T-helper 9 cell (primary cell): ENCODE results near the gene PDE2A.

Experiments
- DNase-seq: peaks from one replicate; pipeline ENCODE4 v3.0.0-alpha.2; 2020
- total RNA-seq, 2 donors: gene quantifications; one replicate each; lab custom pipeline; 2026; lab: John Stamatoyannopoulos, UW

PDE2A gene
- total RNA-seq, result 1.4 to 1.7 reads per million in 2 donors

GRCh38 chr11:72673943-72674828 is at the start of gene PDE2A:
PDE2A (minus strand) TSS chr11:72674422; CDS start chr11:72674207, 215 bp downstream.
- DNase-seq, result no peak

DNA sequence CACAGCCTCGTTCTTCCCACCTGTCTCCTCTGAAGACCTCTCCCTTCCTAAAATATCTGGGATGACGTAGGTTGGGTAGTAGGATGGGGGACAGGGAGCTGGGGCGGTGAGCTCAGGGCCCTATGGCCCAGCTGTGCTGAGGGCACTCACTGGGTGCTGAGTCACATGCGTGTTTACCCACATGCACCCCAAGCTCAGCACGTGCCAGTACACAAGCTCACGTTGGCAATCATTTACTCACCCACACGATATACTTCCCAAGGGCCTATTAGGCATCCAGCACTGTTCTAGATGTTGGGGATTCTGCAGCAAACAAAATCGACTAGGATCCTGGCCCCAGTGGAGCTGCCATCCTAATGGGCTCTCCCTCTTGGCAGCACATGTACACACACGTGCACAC is 49.3 kb upstream of the PDE2A start:
- DNase-seq, result no peak

DNA sequence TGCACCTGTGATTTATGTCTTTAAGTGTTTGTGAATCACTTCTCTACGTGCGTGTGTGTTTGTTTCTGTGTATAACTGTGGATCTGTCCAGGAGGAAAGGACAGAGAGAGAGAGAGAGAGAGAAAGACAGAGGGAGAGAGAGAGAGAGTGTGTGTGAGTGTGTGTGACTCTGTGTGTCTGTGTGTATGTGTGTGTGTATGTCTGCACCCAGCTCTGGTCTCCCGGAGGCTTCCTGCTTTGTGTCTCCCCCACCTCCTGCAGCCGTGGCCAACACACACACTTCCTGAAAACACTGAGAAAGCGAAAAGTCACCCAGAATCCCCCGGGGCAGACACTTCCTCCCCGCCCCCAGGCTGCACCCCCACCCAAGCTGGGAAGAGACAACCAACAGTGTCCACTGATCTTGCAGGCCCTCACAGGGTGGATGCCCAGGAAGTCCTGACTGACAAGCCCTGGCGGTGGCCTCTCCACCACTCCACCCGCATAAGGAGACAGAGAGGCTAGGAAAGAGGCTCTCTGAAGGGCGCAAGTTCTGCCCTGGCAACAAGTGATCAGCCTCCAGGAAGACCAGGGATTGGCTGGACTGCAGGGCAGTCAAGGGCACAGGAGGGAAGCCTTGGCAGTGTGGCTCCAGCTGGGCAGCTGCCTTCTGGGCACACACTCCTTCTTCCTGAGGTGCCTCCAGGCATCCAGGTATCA is 48.0 kb upstream of the PDE2A start:
- DNase-seq, result peak; percentile 72

DNA sequence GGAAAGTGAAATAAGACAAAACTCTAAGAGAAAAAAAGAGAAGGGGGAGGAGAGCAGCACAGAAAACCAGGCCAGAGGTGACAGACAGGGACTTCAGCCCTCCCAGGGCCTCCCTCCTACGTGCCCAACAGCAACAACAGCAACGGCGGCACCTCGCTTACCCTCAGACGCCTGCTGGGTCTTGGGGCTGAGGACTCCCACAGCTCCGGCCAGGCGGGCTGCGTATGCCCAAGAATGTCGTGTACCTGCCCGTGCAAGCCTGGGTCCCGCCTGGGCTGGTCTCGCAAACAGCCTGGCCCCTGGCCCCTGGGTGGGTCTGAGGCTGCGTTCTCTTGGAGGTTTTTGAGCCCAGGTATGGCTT is 47.4 kb upstream of the PDE2A start:
- peak; percentile 32 for DNase-seq

GRCh38 chr11:72721276-72721675 is 47.1 kb upstream of the PDE2A start:
- DNase-seq, result no peak

DNA sequence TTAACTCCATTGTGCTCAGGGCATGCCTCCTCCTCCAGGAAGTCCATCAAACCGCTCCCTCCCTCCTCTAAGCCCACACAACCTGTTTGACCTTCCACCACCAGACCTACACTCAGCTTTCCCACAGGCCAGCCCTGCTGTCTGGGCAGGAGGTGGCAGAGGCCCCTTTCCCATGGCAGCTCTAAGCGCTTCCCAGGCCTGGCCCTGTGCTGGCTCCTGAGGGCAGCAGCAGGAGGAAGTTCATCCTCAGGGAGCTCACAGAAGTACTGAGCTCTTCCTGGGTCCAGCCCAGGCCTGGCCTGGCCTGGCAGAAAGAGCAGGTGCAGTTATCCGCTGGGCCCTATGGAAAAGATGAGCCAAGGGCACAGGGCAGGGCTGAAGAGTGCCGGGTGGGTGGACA is 46.6 kb upstream of the PDE2A start:
- DNase-seq, result no peak

DNA sequence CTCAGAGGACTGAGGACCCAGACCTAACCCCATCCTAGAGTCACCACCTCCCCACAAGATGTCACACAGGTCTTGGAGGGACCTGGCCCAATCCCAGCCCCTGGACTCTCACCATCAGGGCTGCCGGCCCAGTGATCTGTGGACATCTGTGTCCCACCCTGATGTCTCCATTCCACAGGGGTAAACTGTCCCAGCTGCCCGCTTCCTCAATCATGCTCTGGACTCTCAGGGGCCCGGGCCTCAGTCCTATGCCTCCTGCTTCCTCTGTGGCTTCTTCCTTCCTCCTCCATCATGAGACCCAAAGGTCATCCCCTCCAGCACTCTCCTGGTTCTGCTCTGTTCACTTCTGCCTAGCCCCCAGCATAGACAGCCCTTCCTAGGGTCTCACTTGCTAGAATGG is 45.8 kb upstream of the PDE2A start:
- DNase-seq, result no peak

- no peak for DNase-seq
Observed at GRCh38 chr11:72719551-72719950, 45.3 kb upstream of the PDE2A start.

- DNase-seq, result no peak
Observed at GRCh38 chr11:72719144-72719543, 44.9 kb upstream of the PDE2A start.

GRCh38 chr11:72718101-72718501 is 43.9 kb upstream of the PDE2A start:
- DNase-seq, result no peak

- no peak for DNase-seq
Observed at GRCh38 chr11:72716788-72717435, 42.7 kb upstream of the PDE2A start.

DNA sequence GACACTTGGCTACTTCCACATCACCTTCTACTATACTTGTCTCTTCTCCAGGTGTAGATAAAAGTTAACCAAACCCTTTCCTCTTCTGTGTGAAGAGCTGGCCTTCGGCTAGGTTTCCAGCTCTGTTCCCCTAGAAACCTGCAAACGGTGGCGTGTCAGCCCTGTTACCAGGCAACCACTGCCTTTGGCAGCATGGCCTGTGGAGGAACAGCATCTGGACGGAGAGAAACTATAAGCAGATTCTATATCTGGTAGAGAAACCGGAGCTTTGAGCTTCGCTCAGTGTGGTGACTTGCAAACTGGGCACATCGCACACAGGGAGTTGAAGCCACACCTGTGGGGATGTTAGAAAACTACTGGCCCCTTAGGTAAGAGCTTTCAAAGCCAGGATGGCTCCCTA is 42.1 kb upstream of the PDE2A start:
- no peak for DNase-seq

DNA sequence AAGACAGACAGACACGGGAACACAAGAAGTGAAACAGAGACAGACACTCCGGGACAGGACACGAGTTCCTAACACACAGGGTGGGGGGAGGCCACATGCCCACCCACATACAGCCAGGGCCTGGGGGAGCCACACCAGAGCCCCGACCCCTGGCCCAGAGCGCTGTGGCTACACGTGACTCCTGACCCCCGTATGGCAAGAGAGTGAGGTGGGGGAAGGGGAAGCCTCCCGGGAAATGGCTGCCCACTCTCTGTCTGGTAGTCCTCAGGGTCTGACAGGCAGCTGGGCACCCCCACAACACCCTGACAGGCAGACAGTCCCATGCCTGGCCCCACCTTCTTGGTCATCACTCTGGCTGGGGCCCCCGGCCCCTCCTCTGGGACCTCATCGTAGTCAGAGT is 38.6 kb upstream of the PDE2A start:
- no peak for DNase-seq

DNA sequence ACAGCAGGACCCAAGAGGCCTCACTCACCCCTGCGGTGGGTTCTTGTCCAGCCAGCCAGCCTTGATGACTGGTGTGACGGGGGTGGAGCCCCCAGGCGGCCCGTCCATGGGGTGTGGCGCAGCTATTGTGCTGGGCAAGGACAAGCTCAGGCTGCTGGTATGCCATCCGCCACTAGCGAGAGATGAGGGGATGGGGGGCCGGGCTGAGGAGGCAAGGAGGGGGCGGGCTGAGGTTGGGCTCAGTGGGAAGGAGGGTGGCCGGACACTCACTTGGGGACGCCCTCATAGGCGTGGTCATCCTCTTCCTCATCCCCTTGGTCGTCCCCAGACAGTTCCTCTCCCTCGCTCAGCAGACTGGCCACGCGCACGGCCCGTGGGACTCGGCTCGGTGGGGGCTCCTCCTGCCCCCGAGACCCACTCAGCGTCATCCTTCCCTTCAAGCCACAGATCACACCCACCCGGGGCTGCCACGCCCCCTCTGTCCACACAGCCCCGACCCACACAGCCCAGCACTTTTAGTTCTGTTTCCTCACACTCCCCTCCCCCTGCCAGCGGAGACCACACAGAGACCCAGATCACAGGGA is 38.0 kb upstream of the PDE2A start:
- no peak for DNase-seq

GRCh38 chr11:72711141-72711540 is 36.9 kb upstream of the PDE2A start:
- no peak for DNase-seq

DNA sequence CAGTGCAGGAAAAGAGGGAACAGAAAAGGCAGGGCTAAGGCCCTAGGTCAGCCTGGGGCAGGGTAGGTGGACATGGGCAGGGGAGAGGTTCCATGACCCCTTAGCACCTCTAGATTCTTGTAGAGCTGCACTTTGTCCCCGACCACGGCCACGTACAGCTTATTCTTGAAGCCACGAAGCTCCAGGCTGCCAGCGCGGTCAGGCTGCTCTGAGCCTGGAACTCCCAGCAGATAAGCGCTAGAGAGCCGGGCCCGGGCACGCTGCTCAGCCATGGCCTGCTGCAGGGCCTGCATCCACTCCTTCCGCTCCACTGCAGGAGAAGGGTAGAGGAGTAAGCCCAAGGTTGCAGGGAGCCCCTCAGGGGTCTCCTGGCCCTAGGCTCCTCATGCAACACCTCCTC is 36.1 kb upstream of the PDE2A start:
- no peak for DNase-seq

DNA sequence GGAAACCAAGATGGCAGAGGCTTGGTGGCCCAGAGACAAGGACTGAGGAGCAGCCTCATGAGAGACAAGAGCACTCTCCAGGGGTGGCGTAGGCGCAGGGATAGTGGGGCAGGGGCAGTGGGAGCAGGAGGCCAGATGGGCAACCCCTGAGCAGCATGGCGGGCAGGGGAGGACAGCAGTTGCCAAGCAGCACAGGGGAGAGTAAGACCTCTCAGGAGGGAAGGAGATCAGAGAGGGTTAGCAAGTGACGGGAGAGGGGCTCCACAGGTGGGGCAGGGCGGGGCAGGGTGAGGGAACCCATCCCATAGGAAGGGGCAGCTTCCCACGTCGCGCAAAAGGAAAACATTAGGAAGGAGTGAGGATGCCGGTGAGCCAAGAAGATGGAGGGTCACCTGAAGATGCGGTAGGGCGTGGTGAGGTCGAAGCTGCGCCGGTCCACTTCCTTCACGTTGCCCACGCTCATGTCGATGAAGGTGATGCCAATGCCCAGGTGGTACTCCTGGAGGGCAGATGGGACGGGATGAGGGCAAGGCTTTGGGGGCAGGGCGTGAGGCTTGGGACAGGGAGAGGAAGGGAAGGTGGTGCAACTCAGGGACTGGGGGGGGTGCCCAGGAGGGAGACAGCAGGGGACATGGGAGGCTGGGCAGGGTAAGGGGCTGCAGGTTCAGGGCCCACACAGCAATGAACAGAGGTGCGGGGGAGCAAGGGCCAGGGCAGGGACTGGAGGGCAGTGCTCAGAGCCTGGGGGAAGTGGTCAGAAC is 35.4 kb upstream of the PDE2A start:
- DNase-seq, result no peak

GRCh38 chr11:72707032-72707431 is 32.8 kb upstream of the PDE2A start:
- no peak for DNase-seq

DNA sequence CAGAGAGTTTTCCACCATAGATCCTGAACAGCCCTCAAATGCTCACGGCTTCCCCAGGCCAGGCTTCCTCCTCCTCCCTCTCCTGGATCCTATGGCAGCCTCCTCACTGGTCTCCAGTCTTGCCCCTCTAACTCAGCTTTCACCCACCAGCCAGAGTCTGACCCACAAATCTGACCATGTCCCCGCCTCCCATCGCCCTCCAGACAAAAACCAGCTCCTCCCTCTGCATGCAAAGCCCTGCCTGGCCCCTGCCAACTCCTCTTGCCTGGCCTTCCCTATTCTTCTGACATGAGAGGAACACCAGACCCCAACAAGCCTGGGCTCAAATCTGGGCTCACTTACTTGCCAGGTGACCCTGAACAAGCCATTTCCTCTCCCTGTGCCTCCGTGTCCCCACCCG is 32.4 kb upstream of the PDE2A start:
- DNase-seq, result no peak

DNA sequence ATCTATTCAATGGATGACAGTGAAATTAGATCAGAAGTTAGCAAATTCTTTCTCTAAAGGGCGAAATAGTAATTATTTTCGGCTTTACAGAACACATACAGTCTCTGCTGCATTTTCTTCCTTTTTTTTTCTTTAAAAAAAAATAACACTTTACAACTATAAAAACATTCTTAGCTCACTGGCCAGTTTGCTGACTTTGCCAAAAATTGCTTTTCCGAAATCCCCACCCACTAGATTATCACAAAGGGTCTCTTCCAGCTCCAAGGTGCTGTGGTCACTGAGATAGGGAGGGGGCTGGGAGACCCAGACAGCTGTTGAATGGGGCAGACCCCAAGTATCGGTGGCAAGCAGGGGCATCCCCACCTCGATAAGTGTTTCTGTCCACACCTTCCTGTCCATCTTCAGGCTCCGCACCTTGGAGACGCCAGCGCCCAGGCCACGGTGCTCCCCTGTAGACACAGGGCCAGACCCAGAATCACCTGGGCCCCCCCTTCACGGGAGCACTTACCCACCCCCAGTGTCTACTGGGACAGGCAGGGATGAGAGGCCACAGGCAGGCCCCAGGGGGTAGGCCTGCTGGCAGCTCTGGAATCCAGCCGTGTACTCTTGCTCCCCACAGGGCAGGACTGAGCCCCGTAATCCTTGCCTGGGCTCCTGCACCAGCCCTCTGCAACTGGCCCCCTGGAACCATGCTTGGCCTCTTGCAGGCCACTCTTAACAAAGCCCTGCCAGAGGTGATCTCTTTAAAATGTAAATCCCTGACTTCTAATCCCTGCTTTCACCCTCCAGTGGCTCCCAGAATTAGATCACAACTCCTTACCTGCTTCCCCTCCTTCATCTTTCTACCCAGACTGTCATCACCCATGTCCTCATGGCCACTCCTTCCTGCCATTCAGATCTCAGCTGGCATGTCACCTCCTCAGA is 31.5 kb upstream of the PDE2A start:
- no peak for DNase-seq

GRCh38 chr11:72704783-72705265 is 30.6 kb upstream of the PDE2A start:
- no peak for DNase-seq
